Muscle of back (tissue), 11 donors: ENCODE measurements around the gene DHODH. TPM values are rescaled to one million over a fixed set of nuclear protein-coding genes. Genes with fewer than 3 reads are reported as not detected.
"Not testable (repeated sequence)": the region's sequence is repeated elsewhere in the genome, so short reads cannot be mapped to it uniquely, and the experiment has no call there.

Source experiments
- DNase-seq, 3 donors: peaks; one replicate each; pipeline versions ENCODE4 v3.0.0 to v3.0.0-alpha.2; 2013
- polyA plus RNA-seq, 10 donors: library from polyadenylated mRNA; unstranded; fragments of 120-200 nt; gene quantifications; one replicate each; pipeline ENCODE4 v1.2.1, GENCODE V29; 2013; ENCODE audit not compliant: insufficient read length in 10 of 10

DHODH gene
- polyA plus RNA-seq, 10 donors, result 6.6 to 13.3 (median 9.9) TPM

DNA sequence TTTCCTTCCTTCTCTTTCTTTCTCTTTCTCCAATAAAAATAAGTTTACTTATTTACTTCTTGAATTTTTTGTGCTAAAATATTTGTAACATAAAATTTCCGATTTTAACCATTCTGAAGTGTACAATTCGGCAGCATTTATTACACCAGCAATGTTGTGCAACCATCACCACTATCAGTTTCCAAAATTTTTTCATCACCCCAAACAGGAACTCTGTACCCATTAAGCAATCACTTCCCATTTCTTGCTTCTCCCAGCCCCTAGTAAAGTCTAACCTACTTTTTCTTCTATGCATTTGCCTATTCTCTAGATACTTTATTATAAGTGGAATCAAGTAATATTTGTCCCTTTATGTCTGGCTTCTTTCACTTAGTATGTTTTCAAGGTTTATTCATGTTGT lies 43.3 kb downstream of the DHODH start:
- DNase-seq, result no peak

- not testable (repeated sequence) for DNase-seq
Observed at GRCh38 chr16:72054254-72054847, 45.8 kb downstream of the DHODH start, which contains the start of gene HP. HP (plus strand) TSS chr16:72054505; CDS start chr16:72054653, 148 bp downstream.

- DNase-seq, result no peak
Observed at GRCh38 chr16:72055911-72056310, 47.4 kb downstream of the DHODH start.

DNA sequence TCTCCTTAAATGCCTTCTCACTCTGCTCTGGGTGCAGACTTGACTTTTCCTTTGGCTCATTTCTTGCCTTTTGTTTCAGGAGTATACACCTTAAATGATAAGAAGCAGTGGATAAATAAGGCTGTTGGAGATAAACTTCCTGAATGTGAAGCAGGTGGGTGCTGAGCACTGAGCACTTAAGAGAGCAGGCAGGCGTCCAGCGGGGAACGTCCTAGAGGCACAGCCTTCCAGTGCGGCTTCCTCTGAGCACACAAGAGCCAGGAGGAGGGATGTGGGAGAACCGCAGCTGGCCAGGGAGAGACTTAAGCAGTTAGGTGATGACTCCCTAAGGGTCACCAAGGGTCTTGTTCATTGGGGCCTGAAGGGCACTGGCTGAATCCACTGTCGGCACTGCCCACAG lies 48.8 kb downstream of the DHODH start:
- not testable (repeated sequence) for DNase-seq

- DNase-seq, result not testable (repeated sequence)
Observed at GRCh38 chr16:72059060-72059459, 50.5 kb downstream of the DHODH start.

DNA sequence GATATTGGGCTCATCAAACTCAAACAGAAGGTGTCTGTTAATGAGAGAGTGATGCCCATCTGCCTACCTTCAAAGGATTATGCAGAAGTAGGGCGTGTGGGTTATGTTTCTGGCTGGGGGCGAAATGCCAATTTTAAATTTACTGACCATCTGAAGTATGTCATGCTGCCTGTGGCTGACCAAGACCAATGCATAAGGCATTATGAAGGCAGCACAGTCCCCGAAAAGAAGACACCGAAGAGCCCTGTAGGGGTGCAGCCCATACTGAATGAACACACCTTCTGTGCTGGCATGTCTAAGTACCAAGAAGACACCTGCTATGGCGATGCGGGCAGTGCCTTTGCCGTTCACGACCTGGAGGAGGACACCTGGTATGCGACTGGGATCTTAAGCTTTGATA lies 51.9 kb downstream of the DHODH start:
- DNase-seq, result no peak

GRCh38 chr16:72061564-72061963 lies 53.0 kb downstream of the DHODH start:
- DNase-seq, result no peak

DNA sequence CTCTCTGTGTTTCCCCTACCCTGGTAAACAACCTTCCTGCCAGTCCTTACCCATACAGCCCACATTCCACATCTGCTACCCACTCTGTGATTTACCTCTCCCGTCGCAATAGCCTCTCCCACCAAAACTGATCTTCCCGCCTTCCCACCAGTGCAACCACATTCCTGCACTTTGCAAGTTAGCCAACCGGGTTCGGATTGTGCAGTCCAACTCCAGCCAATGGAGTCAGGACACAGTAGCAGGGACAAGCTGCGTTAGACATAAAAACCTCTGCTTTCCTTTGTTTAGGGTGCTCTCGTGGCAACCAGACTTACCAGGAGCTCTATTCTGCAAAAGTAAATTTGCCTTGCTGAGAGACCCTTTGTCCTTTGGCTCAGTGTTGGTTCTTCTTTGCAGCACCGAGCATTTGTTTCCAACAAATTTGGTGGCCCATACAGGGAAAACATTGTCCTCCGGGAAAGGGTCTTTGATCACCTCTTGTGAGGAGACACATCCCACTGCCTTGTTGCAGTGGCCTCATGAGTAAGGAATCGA lies 55.9 kb downstream of the DHODH start:
- DNase-seq, result no peak

GRCh38 chr16:72066747-72067146 lies 58.2 kb downstream of the DHODH start:
- DNase-seq, result peak; percentile 23 to 52 (median 47)

- DNase-seq, result no peak
Observed at GRCh38 chr16:72068930-72069329, 60.4 kb downstream of the DHODH start.

GRCh38 chr16:72072514-72073342 lies 64.2 kb downstream of the DHODH start:
- DNase-seq, result no peak

GRCh38 chr16:72073560-72074230 lies 65.2 kb downstream of the DHODH start:
- DNase-seq, result peak in 1 of 3 donors; percentile 10

GRCh38 chr16:72075067-72075466 lies 66.5 kb downstream of the DHODH start:
- DNase-seq, result not testable (repeated sequence)

Other genes starting within 250 kb of the DHODH start
- gene AP1G1, start 199.9 kb upstream of the DHODH start, polyA plus RNA-seq, result 10 to 100 TPM; 32.9 to 54.3 (median 42.7) TPM
- 10 to 100 TPM; 15.8 to 21.0 (median 18.4) TPM for gene ATXN1L, start 162.8 kb upstream of the DHODH start, polyA plus RNA-seq
- 10 to 100 TPM in 2 of 10 donors, 1 to 10 TPM in 8; 7.5 to 11.0 (median 8.6) TPM for gene ZNF821, start 124.6 kb upstream of the DHODH start, polyA plus RNA-seq
- 100 to 1,000 TPM; 116 to 209 (median 161) TPM for gene IST1, start 113.2 kb upstream of the DHODH start, polyA plus RNA-seq
- under 1 TPM; 0.03 to 0.35 (median 0.07) TPM for gene PKD1L3, start 8.3 kb upstream of the DHODH start, polyA plus RNA-seq
- 1 to 10 TPM in 1 of 10 donors, under 1 TPM in 9; 0.35 to 1.9 (median 0.74) TPM for gene HP, start 45.8 kb downstream of the DHODH start, polyA plus RNA-seq
- gene HPR, start 54.5 kb downstream of the DHODH start, polyA plus RNA-seq, result under 1 TPM in 2 of 10 donors, not detected in 8; 0.37 to 0.50 TPM
- 10 to 100 TPM in 6 of 10 donors, 1 to 10 TPM in 4; 8.8 to 14.4 (median 10.6) TPM for gene TXNL4B, start 84.9 kb downstream of the DHODH start, polyA plus RNA-seq
- gene DHX38, start 85.1 kb downstream of the DHODH start, polyA plus RNA-seq, result 10 to 100 TPM; 39.1 to 57.1 (median 50.3) TPM
- gene PMFBP1, start 163.4 kb downstream of the DHODH start, polyA plus RNA-seq, result 1 to 10 TPM in 9 of 10 donors, under 1 TPM in 1; 0.74 to 3.2 (median 1.5) TPM